Measurements from ENCODE around the gene GNB1L. TPM values are rescaled to one million over a fixed set of nuclear protein-coding genes. Genes with fewer than 3 reads are reported as not detected.
A peak's percentile ranks its signal among the peaks of the same experiment; 100 is the strongest.

GNB1L gene
- total and polyA plus RNA-seq, 9 of the 15 experiments (the other 6 are each of a cell fraction or from before 2014, with no cell fraction given) = 0.56 to 50.5 (median 10.2) TPM

DNA sequence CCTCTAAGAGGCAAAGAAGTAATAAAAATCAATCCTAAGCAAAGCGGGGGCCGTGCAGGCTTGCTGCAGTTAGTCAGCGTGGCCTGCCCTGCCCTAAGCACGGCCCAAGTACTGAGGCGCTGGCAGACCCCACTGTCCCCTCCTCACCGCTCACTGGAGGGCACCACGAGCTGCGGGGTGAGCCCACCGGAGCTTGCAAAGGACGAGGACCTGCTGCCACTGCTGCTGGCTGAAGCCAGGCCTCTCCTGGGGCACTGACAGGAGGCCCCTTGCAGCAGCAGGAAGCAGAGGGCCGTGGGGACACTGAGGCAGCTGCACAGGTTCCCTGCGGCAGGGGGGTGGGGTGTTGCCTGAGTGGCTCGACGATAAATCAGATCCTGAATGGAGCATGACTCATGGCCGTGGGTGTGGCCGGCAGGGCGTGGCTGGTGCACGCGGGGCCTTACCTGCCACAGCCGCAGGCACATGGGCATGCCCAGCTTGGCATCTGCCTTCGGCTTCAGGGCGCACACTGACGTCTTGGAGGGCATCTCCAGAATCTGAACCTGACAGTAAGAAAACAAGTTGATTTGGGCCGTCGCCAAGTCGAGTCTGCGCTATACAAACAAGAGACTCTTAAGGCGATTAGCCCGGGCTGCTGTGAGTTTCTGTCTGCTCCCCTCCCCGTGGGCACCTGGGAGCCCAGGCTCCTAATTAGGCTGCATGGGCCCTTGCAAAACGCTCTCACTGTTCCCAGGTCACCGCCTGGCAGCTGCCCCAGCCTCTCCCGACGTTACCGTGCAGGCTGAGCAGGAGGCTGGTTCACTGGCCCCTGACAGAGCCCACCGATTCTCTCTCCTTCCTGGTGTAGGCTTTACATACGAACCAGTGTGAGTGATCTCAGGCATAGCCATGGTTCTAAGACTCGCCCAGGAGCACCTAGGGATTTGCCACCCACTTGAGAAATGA is 48.2 kb downstream of the GNB1L start (continued):
- TF ChIP-seq RB1 (IDR thresholded peaks at IDR 0.05; ENCODE audit: low read depth) (peak; percentile 89), ZNF699 (CRISPR knock-in tag; IDR thresholded peaks at IDR 0.05; ENCODE audit: insufficient replicate concordance) (no peak), ZC3H8 (IDR thresholded peaks at IDR 0.05) (no peak; the same call in 1 of the 2 replicates), YY1 (IDR thresholded peaks at IDR 0.05; ENCODE audit: borderline replicate concordance in 1 of 3, control insufficient read depth in 1 of 3, extremely low read depth in 1 of 3, insufficient read depth in 3 of 3, insufficient read length in 1 of 3, insufficient replicate concordance in 2 of 3, low read depth in 1 of 3, low read length in 2 of 3) (peak in 1 of 3 experiments; percentile 55), KLF1 (tag; IDR thresholded peaks at IDR 0.05) (peak; percentile 100), ZEB2 (IDR thresholded peaks at IDR 0.05) (peak; percentile 94), CHD4 (IDR thresholded peaks at IDR 0.05; ENCODE audit: insufficient read depth, insufficient replicate concordance, low read depth, low read length, poor library complexity, severe bottlenecking) (peak; percentile 87), GATAD2A (IDR thresholded peaks at IDR 0.05) (peak; percentile 99), ZNF764 (CRISPR knock-in tag; IDR thresholded peaks at IDR 0.05; ENCODE audit: low read depth) (no peak; the same call in 1 of the 2 replicates)
- TF ChIP-seq, protein P1, sequence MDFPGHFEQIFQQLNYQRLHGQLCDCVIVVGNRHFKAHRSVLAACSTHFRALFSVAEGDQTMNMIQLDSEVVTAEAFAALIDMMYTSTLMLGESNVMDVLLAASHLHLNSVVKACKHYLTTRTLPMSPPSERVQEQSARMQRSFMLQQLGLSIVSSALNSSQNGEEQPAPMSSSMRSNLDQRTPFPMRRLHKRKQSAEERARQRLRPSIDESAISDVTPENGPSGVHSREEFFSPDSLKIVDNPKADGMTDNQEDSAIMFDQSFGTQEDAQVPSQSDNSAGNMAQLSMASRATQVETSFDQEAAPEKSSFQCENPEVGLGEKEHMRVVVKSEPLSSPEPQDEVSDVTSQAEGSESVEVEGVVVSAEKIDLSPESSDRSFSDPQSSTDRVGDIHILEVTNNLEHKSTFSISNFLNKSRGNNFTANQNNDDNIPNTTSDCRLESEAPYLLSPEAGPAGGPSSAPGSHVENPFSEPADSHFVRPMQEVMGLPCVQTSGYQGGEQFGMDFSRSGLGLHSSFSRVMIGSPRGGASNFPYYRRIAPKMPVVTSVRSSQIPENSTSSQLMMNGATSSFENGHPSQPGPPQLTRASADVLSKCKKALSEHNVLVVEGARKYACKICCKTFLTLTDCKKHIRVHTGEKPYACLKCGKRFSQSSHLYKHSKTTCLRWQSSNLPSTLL (IDR thresholded peaks at IDR 0.05) = no peak
- TF ChIP-seq, protein P2, sequence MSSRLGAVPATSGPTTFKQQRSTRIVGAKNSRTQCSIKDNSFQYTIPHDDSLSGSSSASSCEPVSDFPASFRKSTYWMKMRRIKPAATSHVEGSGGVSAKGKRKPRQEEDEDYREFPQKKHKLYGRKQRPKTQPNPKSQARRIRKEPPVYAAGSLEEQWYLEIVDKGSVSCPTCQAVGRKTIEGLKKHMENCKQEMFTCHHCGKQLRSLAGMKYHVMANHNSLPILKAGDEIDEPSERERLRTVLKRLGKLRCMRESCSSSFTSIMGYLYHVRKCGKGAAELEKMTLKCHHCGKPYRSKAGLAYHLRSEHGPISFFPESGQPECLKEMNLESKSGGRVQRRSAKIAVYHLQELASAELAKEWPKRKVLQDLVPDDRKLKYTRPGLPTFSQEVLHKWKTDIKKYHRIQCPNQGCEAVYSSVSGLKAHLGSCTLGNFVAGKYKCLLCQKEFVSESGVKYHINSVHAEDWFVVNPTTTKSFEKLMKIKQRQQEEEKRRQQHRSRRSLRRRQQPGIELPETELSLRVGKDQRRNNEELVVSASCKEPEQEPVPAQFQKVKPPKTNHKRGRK (tag; IDR thresholded peaks at IDR 0.05) = no peak
- TF ChIP-seq, protein P3, sequence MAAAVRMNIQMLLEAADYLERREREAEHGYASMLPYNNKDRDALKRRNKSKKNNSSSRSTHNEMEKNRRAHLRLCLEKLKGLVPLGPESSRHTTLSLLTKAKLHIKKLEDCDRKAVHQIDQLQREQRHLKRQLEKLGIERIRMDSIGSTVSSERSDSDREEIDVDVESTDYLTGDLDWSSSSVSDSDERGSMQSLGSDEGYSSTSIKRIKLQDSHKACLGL (CRISPR knock-in tag; IDR thresholded peaks at IDR 0.05; ENCODE audit: borderline replicate concordance, poor library complexity, severe bottlenecking) = peak; percentile 51
- TF ChIP-seq, protein P4, sequence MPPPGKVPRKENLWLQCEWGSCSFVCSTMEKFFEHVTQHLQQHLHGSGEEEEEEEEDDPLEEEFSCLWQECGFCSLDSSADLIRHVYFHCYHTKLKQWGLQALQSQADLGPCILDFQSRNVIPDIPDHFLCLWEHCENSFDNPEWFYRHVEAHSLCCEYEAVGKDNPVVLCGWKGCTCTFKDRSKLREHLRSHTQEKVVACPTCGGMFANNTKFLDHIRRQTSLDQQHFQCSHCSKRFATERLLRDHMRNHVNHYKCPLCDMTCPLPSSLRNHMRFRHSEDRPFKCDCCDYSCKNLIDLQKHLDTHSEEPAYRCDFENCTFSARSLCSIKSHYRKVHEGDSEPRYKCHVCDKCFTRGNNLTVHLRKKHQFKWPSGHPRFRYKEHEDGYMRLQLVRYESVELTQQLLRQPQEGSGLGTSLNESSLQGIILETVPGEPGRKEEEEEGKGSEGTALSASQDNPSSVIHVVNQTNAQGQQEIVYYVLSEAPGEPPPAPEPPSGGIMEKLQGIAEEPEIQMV (tag; conservative IDR thresholded peaks at IDR 0.05; ENCODE audit: low read depth) = no peak
- TF ChIP-seq, protein P5, sequence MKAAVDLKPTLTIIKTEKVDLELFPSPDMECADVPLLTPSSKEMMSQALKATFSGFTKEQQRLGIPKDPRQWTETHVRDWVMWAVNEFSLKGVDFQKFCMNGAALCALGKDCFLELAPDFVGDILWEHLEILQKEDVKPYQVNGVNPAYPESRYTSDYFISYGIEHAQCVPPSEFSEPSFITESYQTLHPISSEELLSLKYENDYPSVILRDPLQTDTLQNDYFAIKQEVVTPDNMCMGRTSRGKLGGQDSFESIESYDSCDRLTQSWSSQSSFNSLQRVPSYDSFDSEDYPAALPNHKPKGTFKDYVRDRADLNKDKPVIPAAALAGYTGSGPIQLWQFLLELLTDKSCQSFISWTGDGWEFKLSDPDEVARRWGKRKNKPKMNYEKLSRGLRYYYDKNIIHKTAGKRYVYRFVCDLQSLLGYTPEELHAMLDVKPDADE (conservative IDR thresholded peaks at IDR 0.05; ENCODE audit: control insufficient read depth, low read depth, low read length) = peak; percentile 80
